GM04504 (cell line): ENCODE results near the gene SLC35D3.
A peak's percentile ranks its signal among the peaks of the same experiment; 100 is the strongest.
"Not testable (repeated sequence)": the region's sequence is repeated elsewhere in the genome, so short reads cannot be mapped to it uniquely, and the experiment has no call there.

Experiments
- DNase-seq: peaks from one replicate; pipeline ENCODE4 v3.0.0-alpha.2; 2012; ENCODE audit warnings: low read depth

SLC35D3 gene

DNA sequence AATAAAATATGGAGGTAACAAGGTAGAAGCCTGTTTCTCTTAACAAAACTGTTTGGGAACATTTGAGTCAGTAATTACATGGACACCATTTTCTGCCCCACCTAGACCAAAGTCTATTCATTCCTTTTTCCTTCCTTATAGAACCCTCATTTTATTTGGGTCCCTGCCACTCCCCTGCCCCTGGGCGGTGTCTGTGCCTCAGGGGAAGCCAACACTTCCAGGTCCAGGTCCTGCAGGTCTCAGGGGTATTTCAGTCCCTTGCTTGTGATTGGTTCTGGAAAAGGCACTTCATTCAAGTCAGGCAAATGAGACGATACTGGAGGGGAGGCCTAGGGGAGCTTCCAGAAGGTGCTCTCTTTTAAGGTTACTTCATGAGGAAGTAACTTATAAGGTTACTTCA is 42.3 kb downstream of the SLC35D3 start:
- no peak for DNase-seq

GRCh38 chr6:136967876-136968752 is 46.0 kb downstream of the SLC35D3 start:
- peak; percentile 35 for DNase-seq

DNA sequence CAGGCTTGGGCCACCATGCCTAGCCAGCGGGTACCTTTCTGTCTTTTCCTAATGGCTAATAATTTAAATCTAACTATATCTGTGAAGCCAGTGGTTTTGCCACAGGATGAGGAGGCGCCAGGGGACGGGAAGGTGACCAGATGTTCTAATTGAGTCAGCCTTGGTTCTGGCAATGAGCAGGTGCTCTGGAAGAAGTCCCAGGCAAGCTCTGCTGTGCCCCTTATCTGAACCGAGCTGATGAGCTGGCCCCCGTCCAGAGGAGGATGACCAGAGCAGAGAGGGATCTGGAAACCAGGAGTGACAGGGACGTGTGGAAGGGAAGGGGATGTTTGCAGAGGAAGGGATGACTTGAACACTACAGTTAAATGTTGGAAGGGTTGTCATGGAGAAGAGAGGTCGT is 46.7 kb downstream of the SLC35D3 start:
- no peak for DNase-seq

GRCh38 chr6:136969433-136969832 is 47.3 kb downstream of the SLC35D3 start:
- DNase-seq, result no peak

DNA sequence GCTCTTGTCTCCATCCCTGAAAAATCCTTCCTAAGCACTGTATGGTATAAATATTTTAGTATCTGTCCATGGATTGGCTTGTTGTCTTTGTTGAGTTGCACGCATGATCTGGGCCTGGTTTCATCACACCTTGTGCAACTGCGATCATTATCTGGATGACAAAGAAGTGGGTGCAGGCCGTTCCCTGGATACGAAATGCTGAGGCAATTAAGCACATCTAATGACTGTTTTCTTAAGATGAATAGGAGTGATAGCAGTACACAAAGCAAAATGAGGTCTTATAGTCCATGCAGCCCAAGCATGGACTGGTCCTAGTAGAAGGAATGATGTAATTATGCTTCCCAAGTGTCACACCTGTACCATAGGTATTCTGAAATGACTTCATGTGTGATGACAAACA is 47.8 kb downstream of the SLC35D3 start:
- no peak for DNase-seq

GRCh38 chr6:136971609-136972008 is 49.5 kb downstream of the SLC35D3 start:
- no peak for DNase-seq

DNA sequence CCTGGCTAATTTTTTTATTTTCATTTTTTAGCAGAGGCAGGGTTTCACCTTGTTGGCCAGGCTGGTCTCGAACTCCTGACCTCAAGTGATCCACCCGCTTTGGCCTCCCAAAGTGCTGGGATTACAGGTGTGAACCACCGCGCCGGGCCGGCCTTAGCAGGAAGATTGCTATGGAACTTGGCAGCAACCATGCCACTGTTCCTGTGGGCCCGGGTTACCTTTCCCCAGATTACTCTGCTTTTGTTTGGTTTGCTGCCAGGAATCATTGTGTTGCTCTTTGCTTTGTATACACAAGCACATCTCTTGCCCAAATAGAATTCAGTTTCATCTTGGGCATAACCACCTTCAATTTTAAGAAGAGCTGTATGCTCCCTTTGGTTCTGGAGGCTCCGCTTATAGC is 51.7 kb downstream of the SLC35D3 start:
- DNase-seq, result not testable (repeated sequence)
